GM18907 (cell line): ENCODE measurements around the gene CAP2.
"Not testable (repeated sequence)": the region's sequence is repeated elsewhere in the genome, so short reads cannot be mapped to it uniquely, and the experiment has no call there.

Experiments
- ATAC-seq: cut with Tn5 transposase; IDR thresholded peaks from one replicate; pipeline ENCODE4 v1.9.1; 2021; ENCODE audit warnings: mild to moderate bottlenecking, moderate library complexity; ENCODE audit not compliant: unreplicated experiment

The CAP2 gene

GRCh38 chr6:17432356-17432755, 39.0 kb downstream of the CAP2 start:
- no peak for ATAC-seq

GRCh38 chr6:17439243-17439993, 46.0 kb downstream of the CAP2 start:
- no peak for ATAC-seq

DNA sequence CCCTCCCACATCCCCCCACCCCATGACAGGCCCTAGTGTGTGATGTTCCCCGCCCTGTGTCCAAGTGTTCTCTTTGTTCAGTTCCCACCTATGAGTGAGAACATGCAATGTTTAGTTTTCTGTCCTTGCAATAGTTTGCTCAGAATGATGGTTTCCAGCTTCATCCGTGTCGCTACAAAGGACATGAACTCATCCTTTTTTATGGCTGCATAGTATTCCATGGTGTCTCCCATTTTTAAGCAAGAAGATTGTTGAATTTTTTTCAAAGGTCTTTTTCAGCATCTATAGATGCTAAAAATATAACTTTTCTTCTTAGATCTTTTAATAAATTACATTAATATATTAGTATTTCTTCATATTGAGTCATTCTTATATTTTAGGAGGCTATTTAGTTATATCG, 47.4 kb downstream of the CAP2 start:
- ATAC-seq = not testable (repeated sequence)

DNA sequence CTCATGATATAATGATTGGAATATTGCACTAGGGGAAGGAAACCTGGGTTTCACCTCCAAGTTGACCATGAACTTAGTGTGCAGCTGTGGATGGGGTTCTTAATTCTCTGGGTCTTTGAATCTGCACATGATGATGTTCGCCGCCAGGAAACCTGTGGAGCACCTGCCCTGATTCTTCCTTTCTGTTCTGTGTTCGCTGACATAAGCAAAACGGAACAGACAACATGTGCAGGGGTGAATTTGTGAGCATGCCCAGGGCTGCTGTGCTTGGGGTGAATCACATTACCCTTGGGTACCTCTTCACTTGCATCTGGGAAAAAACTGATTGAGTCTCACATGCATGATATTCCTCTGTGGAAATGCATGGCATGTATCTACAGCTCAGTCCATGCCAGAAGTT, 48.8 kb downstream of the CAP2 start:
- no peak for ATAC-seq

DNA sequence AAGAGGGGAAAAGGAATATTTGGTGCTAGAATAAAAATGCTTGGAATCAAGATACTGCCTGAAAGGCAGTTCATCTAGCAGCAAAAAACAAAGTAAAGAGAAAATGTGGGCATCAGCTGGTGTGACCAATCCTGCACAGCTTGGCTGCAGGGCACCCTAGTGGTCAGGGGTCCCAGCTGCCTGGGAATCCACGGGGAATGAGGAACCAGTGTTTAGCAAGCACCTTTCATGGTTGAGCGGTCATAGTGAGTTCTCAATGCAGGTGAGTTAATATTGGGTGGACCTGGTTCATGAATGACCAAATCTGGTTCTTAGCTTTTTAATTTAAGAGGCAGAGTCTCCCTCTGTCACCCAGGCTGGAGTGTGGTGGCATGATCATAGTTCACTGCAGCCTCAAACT, 53.3 kb downstream of the CAP2 start:
- ATAC-seq = peak; percentile 30

- ATAC-seq = no peak
Observed at GRCh38 chr6:17448165-17448564, 54.8 kb downstream of the CAP2 start.

GRCh38 chr6:17450397-17450796, 57.0 kb downstream of the CAP2 start:
- no peak for ATAC-seq

DNA sequence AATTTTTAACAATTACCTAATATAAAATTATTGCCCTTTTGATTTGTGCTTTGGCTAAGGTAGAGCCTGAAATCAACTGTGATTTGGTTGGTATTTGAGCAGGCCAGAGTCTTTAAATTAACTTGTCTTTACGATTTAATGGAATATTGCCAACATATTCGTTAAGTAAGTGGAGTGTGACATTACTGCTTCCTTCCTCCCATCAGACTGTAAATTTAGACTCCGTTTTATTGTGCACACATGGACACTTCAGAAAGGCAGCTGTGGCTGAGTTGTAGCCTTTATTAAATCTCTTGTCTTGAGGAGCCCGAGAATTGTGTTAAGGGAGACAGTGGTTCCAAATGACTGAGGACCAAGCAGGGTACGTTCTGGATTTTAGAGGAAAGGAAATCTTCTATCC, 57.4 kb downstream of the CAP2 start:
- ATAC-seq = no peak

GRCh38 chr6:17452096-17452495, 58.7 kb downstream of the CAP2 start:
- no peak for ATAC-seq

GRCh38 chr6:17454316-17455005, 61.1 kb downstream of the CAP2 start:
- no peak for ATAC-seq

DNA sequence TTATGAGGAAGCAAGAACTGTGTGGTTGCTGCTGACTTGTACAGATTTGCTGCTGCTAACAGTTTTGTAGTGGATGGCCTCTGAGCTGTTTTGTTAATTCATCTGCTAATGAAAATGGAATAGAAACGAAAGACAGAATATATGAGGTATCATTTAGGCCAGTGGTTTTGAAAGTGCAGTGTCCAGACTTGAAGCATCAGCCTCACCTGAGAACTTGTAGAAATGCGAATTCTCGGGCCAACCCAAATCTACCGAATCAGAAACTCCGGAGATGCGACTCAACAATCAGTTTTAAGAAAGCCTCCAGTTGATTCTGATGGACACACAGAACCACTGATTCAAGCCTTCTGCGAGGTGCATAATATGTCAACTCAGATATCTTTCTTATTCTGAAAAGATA, 62.5 kb downstream of the CAP2 start:
- no peak for ATAC-seq

- no peak for ATAC-seq
Observed at GRCh38 chr6:17456711-17457110, 63.3 kb downstream of the CAP2 start.

DNA sequence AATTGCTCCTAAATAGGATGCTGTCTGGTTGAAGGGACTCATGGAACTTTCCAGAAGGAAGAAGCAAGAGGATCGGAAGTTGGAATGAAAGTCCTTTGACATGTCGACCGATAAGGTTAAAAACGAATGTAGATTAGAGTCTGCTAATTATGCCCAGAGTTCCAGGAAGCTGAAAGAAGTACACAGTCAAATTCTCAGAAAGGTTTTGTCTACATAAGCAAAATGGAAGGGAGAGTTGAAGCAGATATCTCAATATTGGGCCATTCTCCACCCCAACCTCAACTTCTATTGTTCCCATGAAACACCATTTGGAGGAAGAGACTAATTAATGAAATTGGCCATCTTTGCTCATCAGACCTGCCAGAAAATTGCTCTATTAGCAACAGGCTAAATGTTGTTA, 64.0 kb downstream of the CAP2 start:
- no peak for ATAC-seq

DNA sequence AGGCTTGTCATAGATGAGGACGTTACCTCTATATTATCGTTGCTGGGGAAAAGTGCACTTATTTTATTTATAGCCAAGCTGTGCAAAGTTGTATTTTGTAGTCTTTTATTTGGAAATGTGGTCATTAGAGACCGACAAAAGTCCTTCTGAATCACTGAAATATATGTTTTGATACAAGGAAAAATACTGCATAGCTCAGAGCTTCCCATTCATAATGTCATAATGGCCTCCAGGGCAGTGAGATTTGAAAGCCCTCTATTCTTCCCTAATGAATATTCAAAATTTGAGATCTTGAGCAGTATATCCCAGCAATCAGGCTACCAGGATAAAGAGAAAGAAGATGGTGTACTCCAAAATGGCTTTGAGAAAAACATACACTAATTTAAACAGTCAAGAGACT, 64.6 kb downstream of the CAP2 start:
- ATAC-seq = no peak

DNA sequence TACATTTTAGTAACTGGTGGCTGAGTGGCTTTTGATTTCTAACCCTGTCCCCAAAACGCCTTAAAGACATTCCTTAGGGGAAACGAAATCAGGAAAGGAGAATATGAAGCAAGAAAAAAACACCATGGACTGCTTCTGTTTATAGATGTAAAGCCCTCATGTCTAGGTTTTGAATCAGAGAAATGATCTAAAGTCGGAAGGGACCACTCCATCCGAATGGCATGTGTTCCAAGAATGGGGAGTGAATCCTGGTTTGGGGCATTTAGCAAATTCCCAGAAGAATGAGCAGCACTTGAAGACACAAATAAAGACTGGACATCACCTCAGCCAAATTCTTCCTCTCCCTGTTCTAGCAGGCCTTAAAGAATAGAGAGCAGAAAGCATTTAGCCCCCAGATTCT, 65.6 kb downstream of the CAP2 start:
- no peak for ATAC-seq

DNA sequence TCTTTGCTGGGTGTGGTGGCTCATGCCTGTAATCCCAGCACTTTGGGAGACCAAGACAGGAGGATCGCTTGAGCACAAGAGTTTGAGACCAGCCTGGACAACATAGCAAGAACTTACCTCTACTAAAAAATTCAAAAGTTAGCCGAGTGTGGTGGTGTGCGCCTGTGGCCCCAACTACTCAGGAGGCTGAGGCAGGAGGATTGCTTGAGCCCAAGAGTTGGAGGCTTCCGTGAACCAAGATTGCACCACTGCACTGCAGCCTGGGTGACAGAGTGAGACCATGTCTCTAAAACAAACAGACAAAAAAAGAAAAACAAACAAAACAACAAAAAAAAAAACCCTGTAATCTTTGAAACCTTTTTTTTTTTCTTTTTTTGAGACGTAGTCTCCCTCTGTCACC, 67.5 kb downstream of the CAP2 start:
- no peak for ATAC-seq

- ATAC-seq = no peak
Observed at GRCh38 chr6:17466147-17466546, 72.8 kb downstream of the CAP2 start.

DNA sequence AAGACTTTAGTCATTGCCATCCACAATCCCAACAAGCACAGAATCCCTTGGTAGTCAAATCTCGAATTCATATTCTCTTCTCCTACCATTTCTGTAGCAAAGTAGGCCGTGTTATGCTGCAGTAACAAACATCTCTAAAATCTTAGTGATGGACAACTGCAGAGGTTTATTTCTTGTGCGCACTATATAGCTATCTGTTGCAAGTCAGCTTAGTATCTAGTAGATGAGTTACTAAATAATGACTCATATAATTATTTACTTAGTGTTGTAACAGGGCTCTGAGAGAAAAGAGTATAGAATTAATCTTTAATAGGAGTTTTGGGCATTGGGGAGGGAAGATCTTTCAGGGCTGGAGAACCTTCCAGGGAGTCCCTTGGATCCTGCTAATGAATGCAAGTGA, 73.3 kb downstream of the CAP2 start:
- ATAC-seq = no peak

DNA sequence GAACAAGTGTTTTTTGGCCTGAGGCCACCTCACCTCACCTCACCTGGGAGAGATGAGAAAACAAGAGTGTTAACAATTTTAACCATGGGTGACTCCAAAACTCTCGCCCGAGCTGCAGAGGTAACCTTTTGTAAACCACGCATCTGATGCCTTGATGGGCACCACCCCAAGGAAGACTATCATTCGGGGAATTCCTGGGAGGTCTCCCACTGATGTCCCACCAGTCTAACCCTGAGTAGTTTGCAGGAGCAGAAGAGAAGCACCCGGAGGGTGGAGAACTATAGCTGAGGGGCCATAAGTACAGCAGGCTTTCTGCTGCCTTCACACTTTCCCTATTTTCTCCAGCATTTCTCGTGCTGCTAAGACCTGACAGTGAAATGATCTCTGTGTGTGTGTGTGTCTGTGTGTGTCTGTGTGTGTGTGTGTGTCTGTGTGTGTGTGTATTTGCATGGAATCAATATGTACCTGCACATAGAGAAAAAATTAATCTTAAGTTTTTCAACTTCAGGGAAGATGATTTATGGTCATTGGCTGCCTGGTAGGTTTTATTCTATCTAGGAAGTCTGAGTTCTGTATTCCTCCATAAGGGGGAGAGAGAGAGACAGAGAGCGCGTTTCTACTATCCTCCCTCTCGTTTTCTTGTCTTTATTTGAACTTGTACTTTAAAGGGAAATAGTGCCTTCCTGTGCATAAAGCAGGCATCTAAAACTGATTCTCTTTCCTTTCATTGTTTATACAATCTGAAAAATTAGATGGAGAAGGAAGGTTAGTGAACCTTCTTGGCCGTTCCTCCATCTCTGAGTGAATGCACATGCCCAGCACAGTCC, 75.8 kb downstream of the CAP2 start:
- ATAC-seq = no peak

DNA sequence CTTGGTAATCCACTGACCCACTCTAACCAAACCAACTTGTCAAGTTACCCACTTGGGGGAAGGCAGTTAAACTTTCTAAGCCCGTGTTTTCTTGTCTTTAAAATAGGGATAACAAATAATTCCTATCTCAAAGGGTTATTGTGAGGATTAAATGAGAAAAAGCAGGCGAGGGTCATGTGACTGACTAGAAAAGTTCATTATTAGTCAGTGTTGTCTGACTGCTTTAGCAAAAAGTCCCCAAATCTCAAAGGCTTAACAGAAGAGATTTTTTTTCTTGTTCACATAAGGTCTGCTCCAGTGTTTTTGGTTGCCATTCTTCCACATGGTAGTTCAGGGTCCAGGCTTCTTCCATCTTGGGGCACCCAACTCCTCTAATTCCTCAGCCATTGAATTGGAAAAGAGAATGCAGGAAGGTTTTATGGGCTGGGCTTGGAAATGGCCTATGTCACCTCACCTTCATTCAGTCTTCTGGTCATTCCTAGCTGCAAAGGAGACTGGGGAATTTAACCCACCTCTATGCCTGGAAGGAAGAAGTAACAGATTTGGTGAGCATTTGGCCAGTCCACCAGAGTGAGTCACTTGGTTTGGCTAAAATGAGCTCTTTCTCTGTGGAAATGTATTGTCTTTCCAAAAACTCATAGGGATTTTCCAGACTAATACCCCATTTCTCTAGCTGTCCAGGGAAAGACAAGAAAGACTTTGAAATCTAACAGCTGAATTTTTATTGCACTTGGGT, 77.0 kb downstream of the CAP2 start:
- no peak for ATAC-seq

GRCh38 chr6:17470938-17471327, 77.5 kb downstream of the CAP2 start:
- no peak for ATAC-seq
